Adrenal gland (tissue), 12 donors: ENCODE measurements around the gene ZNF835. TPM values are rescaled to one million over a fixed set of nuclear protein-coding genes. Genes with fewer than 3 reads are reported as not detected.
A peak's percentile ranks its signal among the peaks of the same experiment; 100 is the strongest.
"Not testable (repeated sequence)": the region's sequence is repeated elsewhere in the genome, so short reads cannot be mapped to it uniquely, and the experiment has no call there.

Experiments used
- DNase-seq, 7 donors: peaks; one replicate each; pipeline ENCODE4 v3.0.0-alpha.2; 2019 to 2020
- H3K27ac ChIP-seq, 5 donors: fragments of 200-600 bp; sonication (generic) in 4 of 5; 1 replicate in 3 of 5; 2 replicates in 2 of 5; pipeline versions ENCODE4 v1.5.1 to v1.8.0; 2016 to 2020; ENCODE audit warnings: mild to moderate bottlenecking in 1 of 5
- H3K27me3 ChIP-seq: fragments of 200-600 bp; 2 replicates; pipeline ENCODE4 v1.8.0; 2021
- H3K36me3 ChIP-seq, 2 donors: fragments of 200-600 bp; replicated peaks in 1 of 2; 1 replicate in 1 of 2; 2 replicates in 1 of 2; pipeline versions ENCODE4 v1.5.1 to v1.8.0; 2018 to 2022
- H3K4me1 ChIP-seq, 2 donors: fragments of 200-600 bp; replicated peaks in 1 of 2; 1 replicate in 1 of 2; 2 replicates in 1 of 2; pipeline versions ENCODE4 v1.5.1 to v1.8.0; 2018 to 2021
- H3K4me3 ChIP-seq, 4 donors: fragments of 200-600 bp; sonication (generic) in 3 of 4; one replicate each; pipeline ENCODE4 v1.5.1; 2016 to 2018
- H3K9me3 ChIP-seq, 3 donors: fragments of 200-600 bp; sonication (generic) in 1 of 3; replicated peaks in 1 of 3; 1 replicate in 2 of 3; 2 replicates in 1 of 3; pipeline versions ENCODE4 v1.5.1 to v1.8.0; 2016 to 2021
- POLR2A ChIP-seq, 2 donors: fragments of 450-650 bp; IDR thresholded peaks; one replicate each; pipeline ENCODE4 v1.6.1; 2017; ENCODE audit warnings: antibody characterized with exemption in 2 of 2, mild to moderate bottlenecking in 2 of 2, moderate library complexity in 1 of 2
- WGBS, 4 donors: extraction: QIAGEN DNeasy Blood & Tissue Kit in 2 of 4; methylation state at CpG; one replicate each; pipeline versions ENCODE4 v1.1.5 to v1.1.7; 2013 to 2017; 5-methylcytosine and 5-hydroxymethylcytosine counted together
- intact Hi-C, 2 donors: fragments of 100-400 bp; cut with DNase I; formaldehyde crosslinking; loops; one replicate each; pipeline versions ENCODE4 v1.14.1 to v1.15.0; 2022 to 2023
- polyA plus RNA-seq, 3 donors: library from polyadenylated mRNA; stranded (reverse); fragments of 200-250 nt in 2 of 3; fragments of 350-450 nt in 1 of 3; fragmentation: Illumina TruSeq in 1 of 3; extraction: RNeasy Lipid Tissue Mini Kit (QIAGEN cat#74804) in 1 of 3; gene quantifications; one replicate each; pipeline ENCODE4 v1.2.3, GENCODE V29; 2013 to 2014
- total RNA-seq, 9 donors: library from RNA; depleted of rRNA in 4 of 9; stranded (reverse); fragments of >200 nt in 4 of 9; fragments of 120-200 nt in 1 of 9; fragmentation: NEBNext Ultra II Directional in 1 of 9; extraction: Animal tissue kit (Norgen Biotek cat#: 25700) in 1 of 9; gene quantifications; one replicate each; pipeline versions ENCODE4 v1.1.0 to v1.2.4, GENCODE V29; 2013 to 2023
- TF ChIP-seq, protein P1 (sequence below), 6 experiments: fragments of 450-650 bp in 4 of 6; fragments of 200-600 bp in 2 of 6; sonication (generic) in 1 of 6; IDR thresholded peaks; 1 replicate in 5 of 6; 2 replicates in 1 of 6; pipeline versions ENCODE4 v1.5.1 to v1.8.0; 2016 to 2021; ENCODE audit warnings: antibody characterized with exemption in 6 of 6, mild to moderate bottlenecking in 2 of 6, moderate library complexity in 1 of 6
- donor health status: healthy with polysubstance abuse.
- donor health status: Bipolar disorder and iron deficiency.
- donor health status: DM: yes; HTN: yes; CAD: no.
- donor health status: DM: no; HTN: no; CAD: no.
- donor health status: DM: no; HTN: no; CAD: no.
- donor health status: DM: yes; HTN: yes; CAD: no.

ZNF835 gene
- total and polyA plus RNA-seq, 12 donors: 0.30 to 37.5 (median 3.8) TPM

DNA sequence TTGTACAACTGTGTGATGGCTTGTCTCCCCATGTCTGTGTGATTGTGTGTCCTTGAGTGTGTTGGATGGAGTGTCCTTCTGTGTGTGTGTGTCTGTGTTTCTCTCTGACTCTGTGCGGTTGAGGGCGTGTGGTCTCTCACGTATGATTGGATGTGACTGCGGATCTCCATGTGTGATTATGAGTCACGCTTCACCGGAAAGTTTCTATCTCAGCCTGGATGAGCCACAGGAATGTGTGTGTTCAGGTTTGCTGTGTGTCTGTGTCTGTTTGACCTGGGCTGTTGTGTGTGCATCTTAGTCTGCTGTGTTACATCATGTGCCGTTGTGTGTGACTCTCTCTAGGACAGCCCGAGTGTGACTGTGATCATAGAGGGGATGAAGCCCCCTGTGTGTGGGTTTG is 15.5 kb upstream of the ZNF835 start:
- intact Hi-C loops: no loop called here
- TF ChIP-seq POLR2A (IDR thresholded peaks at IDR 0.05): no peak
- TF ChIP-seq, protein P1, sequence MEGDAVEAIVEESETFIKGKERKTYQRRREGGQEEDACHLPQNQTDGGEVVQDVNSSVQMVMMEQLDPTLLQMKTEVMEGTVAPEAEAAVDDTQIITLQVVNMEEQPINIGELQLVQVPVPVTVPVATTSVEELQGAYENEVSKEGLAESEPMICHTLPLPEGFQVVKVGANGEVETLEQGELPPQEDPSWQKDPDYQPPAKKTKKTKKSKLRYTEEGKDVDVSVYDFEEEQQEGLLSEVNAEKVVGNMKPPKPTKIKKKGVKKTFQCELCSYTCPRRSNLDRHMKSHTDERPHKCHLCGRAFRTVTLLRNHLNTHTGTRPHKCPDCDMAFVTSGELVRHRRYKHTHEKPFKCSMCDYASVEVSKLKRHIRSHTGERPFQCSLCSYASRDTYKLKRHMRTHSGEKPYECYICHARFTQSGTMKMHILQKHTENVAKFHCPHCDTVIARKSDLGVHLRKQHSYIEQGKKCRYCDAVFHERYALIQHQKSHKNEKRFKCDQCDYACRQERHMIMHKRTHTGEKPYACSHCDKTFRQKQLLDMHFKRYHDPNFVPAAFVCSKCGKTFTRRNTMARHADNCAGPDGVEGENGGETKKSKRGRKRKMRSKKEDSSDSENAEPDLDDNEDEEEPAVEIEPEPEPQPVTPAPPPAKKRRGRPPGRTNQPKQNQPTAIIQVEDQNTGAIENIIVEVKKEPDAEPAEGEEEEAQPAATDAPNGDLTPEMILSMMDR (IDR thresholded peaks at IDR 0.05): no peak
- Histone ChIP-seq H3K27ac (no peak overlapping the region), H3K36me3 (no peaks in the 10 kb centered on the region), H3K27me3 (no peaks in the 10 kb centered on the region), H3K4me3 (no peak overlapping the region), H3K4me1 (no peaks in the 10 kb centered on the region), H3K9me3 (no peaks in the 10 kb centered on the region)
- 57 to 94% (median 61%) methylated on average over 2 to 8 of the region's 8 CpGs for whole genome bisulfite sequencing, 4 donors
- peak in 1 of 7 donors; percentile 18 for DNase-seq

GRCh38 chr19:56683116-56683515 is 11.6 kb upstream of the ZNF835 start:
- no peaks in the 10 kb centered on the region for H3K4me1 ChIP-seq
- no peak for TF ChIP-seq POLR2A (IDR thresholded peaks at IDR 0.05)
- TF ChIP-seq, protein P1 (IDR thresholded peaks at IDR 0.05): no peak
- H3K27ac ChIP-seq: no peak overlapping the region
- H3K9me3 ChIP-seq: no peaks in the 10 kb centered on the region
- intact Hi-C loops: no loop called here
- DNase-seq: no peak
- H3K27me3 ChIP-seq: no peaks in the 10 kb centered on the region
- 47 to 50% (median 50%) methylated on average over 7 of the region's 7 CpGs for WGBS, 4 donors
- H3K4me3 ChIP-seq: no peak overlapping the region
- no peaks in the 10 kb centered on the region for H3K36me3 ChIP-seq

GRCh38 chr19:56681702-56682101 is 10.1 kb upstream of the ZNF835 start:
- H3K4me3 ChIP-seq: no peak overlapping the region
- WGBS, 4 donors: 61 to 69% (median 64%) methylated on average over 8 of the region's 8 CpGs
- H3K27me3 ChIP-seq: no peaks in the 10 kb centered on the region
- peak in 1 of 7 donors; percentile 3 for DNase-seq
- H3K27ac ChIP-seq: no peak overlapping the region
- H3K9me3 ChIP-seq: no peaks in the 10 kb centered on the region
- no peaks in the 10 kb centered on the region for H3K36me3 ChIP-seq
- no peaks in the 10 kb centered on the region for H3K4me1 ChIP-seq
- intact Hi-C loops: no loop called here
- no peak for TF ChIP-seq POLR2A (IDR thresholded peaks at IDR 0.05)
- TF ChIP-seq, protein P1 (IDR thresholded peaks at IDR 0.05): no peak

- TF ChIP-seq, protein P1 (IDR thresholded peaks at IDR 0.05): no peak
- TF ChIP-seq POLR2A (IDR thresholded peaks at IDR 0.05): no peak
- Histone ChIP-seq H3K9me3 (no peaks in the 10 kb centered on the region), H3K4me1 (no peaks in the 10 kb centered on the region), H3K27ac (no peak overlapping the region), H3K36me3 (no peaks in the 10 kb centered on the region), H3K4me3 (no peak overlapping the region), H3K27me3 (no peaks in the 10 kb centered on the region)
- 54 to 75% (median 65%) methylated on average over 4 to 8 of the region's 8 CpGs for WGBS, 4 donors
- intact Hi-C loops: no loop called here
- peak in 2 of 7 donors; percentile 10 to 22 for DNase-seq
Observed at GRCh38 chr19:56678205-56678604, 6.6 kb upstream of the ZNF835 start.

- H3K9me3 ChIP-seq, H3K4me3 ChIP-seq, H3K36me3 ChIP-seq, H3K27me3 ChIP-seq, H3K27ac ChIP-seq, intact Hi-C loops: not testable (repeated sequence)
- DNase-seq: peak in 2 of 7 donors; percentile 6 to 34
- 83 to 91% (median 88%) methylated on average over 2 of the region's 2 CpGs for WGBS, 4 donors
- peaks cover 8 to 17% of the 10 kb centered on the region in 2 donors for H3K4me1 ChIP-seq
Observed at GRCh38 chr19:56672610-56673009, 1.1 kb upstream of the ZNF835 start.
